ENCODE data around the gene LY9.

DNA sequence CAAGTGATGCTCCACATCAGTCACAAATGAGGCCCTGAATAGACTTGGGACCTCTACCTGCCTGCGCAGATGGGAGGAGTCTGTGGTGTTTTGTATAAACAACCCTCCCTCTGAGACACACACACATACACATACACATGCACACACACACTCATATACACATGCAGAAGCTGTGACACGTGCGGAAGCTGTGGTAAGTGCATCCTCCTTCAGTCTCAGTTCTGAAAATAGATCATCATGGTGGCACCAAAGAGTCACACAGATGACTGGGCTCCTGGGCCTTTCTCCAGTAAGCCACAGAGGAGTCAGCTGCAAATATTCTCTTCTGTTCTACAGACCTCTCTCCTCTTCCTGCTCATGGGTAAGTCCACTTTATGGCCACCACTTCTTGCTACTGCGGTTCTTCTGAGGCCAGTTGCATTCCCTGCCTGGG, at the start of gene LY9:
- TF ChIP-seq, protein P1, sequence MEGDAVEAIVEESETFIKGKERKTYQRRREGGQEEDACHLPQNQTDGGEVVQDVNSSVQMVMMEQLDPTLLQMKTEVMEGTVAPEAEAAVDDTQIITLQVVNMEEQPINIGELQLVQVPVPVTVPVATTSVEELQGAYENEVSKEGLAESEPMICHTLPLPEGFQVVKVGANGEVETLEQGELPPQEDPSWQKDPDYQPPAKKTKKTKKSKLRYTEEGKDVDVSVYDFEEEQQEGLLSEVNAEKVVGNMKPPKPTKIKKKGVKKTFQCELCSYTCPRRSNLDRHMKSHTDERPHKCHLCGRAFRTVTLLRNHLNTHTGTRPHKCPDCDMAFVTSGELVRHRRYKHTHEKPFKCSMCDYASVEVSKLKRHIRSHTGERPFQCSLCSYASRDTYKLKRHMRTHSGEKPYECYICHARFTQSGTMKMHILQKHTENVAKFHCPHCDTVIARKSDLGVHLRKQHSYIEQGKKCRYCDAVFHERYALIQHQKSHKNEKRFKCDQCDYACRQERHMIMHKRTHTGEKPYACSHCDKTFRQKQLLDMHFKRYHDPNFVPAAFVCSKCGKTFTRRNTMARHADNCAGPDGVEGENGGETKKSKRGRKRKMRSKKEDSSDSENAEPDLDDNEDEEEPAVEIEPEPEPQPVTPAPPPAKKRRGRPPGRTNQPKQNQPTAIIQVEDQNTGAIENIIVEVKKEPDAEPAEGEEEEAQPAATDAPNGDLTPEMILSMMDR (IDR thresholded peaks at IDR 0.05): no peak
- TF ChIP-seq POLR2A (IDR thresholded peaks at IDR 0.05): peak; percentile 19 to 50
